GM10266 (cell line): Measurements from ENCODE around the gene NFIB.

Experiments
- DNase-seq: peaks from one replicate; pipeline ENCODE4 v3.0.0; 2012; ENCODE audit errors: extremely low spot score
- TF ChIP-seq, protein P1 (sequence below): IDR thresholded peaks from 2 replicates; pipeline ENCODE4 v1.5.1; 2012; ENCODE audit warnings: mild to moderate bottlenecking, low read depth; ENCODE audit not compliant: control insufficient read depth, insufficient read depth; ENCODE audit errors: missing control alignments

Gene NFIB

DNA sequence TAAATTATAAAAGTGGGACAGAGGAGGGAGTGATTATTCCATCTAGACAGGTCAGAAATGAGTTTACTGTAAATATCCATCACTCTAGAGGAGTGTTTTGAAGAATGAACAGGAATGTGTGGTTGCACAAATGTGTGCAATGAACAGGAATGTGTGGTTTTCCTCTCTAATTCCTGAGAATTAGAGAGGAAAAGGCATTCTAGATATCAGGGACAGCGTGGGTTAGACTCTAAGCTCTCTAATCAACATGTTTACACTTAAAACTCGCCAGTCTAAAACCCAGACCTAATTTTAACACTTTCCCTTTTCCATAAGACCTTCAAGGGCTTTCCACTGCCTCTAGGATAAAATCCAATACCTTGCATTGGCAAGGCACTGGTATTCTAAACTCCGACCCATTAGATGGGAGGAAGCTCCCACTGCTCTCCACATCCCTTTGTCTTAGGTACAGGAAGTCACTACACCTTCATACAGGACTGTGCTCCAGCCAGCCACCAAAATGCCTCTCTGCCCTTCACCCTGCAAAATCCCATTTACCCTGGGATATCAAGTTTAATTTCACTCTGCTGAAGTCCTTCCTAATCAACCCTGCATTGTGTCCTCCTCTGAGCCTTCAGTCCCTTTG is 67.9 kb downstream of the NFIB start:
- TF ChIP-seq, protein P1, sequence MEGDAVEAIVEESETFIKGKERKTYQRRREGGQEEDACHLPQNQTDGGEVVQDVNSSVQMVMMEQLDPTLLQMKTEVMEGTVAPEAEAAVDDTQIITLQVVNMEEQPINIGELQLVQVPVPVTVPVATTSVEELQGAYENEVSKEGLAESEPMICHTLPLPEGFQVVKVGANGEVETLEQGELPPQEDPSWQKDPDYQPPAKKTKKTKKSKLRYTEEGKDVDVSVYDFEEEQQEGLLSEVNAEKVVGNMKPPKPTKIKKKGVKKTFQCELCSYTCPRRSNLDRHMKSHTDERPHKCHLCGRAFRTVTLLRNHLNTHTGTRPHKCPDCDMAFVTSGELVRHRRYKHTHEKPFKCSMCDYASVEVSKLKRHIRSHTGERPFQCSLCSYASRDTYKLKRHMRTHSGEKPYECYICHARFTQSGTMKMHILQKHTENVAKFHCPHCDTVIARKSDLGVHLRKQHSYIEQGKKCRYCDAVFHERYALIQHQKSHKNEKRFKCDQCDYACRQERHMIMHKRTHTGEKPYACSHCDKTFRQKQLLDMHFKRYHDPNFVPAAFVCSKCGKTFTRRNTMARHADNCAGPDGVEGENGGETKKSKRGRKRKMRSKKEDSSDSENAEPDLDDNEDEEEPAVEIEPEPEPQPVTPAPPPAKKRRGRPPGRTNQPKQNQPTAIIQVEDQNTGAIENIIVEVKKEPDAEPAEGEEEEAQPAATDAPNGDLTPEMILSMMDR: no peak
- DNase-seq: no peak

DNA sequence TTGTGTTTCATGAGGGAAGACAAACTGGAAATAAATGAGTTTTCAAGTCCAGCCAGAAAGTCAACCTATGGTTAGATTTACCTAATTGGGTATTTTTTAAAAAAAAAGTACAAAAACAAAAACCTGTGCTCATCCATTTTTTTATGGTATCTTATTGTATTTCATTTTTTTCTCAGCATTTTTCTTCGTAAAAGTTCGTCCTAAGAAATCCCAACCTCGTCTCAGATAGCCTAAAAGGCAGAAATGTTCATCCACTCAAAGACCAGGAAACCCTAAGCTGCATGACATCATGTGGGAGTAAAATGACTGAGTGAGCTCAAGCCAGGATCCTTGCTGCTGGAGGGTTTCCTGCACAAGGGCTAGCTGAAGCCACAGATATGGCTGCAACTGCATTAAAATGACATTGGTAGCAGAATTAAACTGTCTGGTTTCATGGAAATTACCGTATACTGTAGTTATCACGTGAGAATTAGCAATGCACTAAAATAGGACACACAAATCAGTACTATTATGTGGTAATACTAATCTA is 70.4 kb downstream of the NFIB start:
- TF ChIP-seq, protein P1: no peak
- DNase-seq: no peak

DNA sequence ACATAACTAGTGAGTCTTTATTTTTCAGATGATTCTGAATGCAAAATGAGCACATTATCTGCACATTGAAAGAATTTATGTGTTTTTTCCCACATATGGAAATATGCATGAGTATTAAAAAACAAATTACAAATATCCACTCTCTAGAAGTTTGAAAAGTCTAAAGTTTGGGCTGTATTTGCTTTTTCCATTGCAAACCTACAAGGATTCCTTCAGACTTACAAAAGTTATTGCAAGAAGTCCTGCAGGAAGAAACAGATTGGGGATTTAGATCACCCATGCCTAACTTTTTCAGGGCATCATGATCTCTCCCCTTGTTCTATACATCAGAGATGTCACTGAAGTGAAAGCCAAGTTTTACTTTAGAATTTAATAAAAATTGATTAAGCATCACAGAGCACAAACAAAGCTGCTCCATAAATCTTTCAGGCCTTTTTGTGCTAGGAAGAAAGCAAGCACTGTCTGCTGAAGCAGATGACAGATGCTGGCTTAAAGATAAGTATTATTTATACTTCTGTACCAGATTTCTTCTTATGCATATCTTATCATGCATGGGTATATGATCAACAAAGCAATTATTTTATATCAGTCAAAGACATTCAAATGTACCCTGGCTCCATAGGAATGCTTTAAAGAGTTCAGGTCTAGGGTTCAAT is 71.7 kb downstream of the NFIB start:
- no peak for DNase-seq
- TF ChIP-seq, protein P1: no peak

DNA sequence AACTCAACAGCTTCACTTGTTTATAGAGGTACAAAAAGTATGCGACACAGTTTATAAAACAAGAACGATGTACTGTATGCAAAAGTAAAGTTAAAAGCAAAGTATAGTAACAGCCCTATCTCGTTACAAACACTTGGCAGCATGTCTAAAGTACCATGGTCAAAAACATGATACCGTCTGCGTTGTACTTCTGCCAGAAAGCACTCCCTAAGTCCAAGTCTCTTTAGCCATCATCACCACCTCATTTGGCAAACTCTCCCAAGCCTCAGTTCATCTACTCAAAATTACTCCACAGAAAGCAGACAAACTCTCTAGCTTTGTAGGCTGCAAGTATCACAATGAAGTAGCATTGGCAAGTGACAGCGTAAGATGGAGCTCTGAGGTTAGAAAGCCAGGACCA is 73.4 kb downstream of the NFIB start:
- DNase-seq: no peak
- TF ChIP-seq, protein P1: no peak

DNA sequence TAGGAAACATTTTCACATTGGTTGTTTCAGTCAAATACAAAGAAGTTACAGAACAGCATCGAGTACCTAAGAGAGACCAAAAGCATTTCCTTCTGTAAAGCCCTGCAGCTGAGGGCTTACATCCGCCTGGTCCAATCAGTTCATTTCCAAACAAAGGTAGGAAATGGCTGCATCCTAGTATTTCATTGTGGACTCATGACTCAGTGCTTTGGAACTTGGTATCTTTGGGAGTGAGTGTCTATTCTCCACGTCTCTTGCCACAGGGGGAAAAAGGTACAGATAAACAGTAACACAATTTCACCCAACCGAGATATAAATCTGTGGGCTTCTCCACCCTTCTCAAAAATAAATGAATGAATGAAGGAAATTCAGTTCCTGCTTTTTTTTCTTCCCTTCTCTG is 75.4 kb downstream of the NFIB start:
- DNase-seq: no peak
- TF ChIP-seq, protein P1: no peak

DNA sequence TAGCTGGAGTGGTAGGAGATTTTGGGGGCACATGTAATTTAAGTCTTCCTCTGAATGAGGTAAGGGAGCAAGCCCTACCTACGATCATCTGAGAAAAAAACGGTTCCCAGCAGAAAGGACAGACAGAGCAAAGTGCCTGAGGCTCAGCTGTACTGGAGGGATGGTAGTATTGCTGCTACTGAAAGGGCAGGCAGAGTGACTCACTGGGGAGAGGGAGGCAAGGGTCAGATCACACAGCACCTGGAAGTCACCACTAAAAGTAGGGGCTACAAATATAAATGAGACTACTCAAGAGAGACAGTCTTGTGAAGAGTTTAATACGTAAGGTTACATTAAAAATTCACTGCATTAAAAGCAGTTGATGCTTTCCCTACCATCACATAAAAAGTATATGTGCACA is 75.9 kb downstream of the NFIB start:
- no peak for DNase-seq
- TF ChIP-seq, protein P1: no peak

DNA sequence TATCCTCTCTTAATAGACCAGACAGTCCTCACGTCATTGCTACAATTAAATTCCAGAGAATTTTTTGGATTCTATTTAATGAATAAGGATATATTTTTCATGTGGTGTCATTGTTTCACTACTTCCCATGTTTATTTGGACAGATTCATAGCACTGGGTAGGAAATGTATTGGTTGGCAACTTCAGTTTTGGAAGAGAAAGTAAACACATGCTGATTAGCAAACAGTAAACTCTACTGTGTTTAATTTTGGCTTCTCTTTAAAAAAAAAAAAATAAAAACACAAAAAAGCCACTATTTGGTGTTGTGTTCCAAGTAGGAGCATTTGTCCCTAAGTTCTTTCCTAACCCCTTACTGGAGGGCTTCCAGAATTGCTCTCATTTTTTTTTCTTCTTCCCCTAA is 77.3 kb downstream of the NFIB start:
- TF ChIP-seq, protein P1: no peak
- no peak for DNase-seq
